SK-N-SH (cell line): ENCODE data around the gene GARS1. TPM values are rescaled to one million over a fixed set of nuclear protein-coding genes. Genes with fewer than 3 reads are reported as not detected.

Experiments used
- CTCF ChIA-PET: fragments of 300-600, 350-600 bp; formaldehyde crosslinking; extraction: SDS; loops from one replicate; lab custom pipeline; 2021; lab: Yijun Ruan, JAX
- POLR2A ChIA-PET: fragments of 350-600 bp; sonication (Branson Sonifier 250); formaldehyde crosslinking; extraction: SDS; loops from one replicate; lab custom pipeline; 2020; ENCODE audit warnings: antibody characterized with exemption, inconsistent platforms; lab: Yijun Ruan, JAX
- DNase-seq: peaks from one replicate; pipeline ENCODE4 v3.0.0; 2012
- H2AFZ ChIP-seq: fragments of 200-600 bp; sonication (generic); 2 replicates; pipeline ENCODE4 v1.8.1; 2016; ENCODE audit warnings: antibody characterized with exemption, mild to moderate bottlenecking, low read depth
- H3F3A ChIP-seq: fragments of 200-600 bp; sonication (generic); replicated peaks from 2 replicates; pipeline ENCODE3; 2016; ENCODE audit warnings: antibody characterized with exemption, mild to moderate bottlenecking; ENCODE audit not compliant: insufficient read depth
- H3K27ac ChIP-seq, 2 experiments: fragments of 200-500 bp in 1 of 2; fragments of 200-600 bp in 1 of 2; sonication (Bioruptor generic) in 1 of 2; sonication (generic), shearing (Covaris generic) in 1 of 2; 2 replicates each; pipeline versions ENCODE4 v1.5.1 to v1.6.1; 2014 to 2016; ENCODE audit warnings: low read depth in 2 of 2, inconsistent platforms in 1 of 2, low read length in 1 of 2, mild to moderate bottlenecking in 1 of 2, mixed read lengths in 1 of 2
- H3K27me3 ChIP-seq: fragments of 200-600 bp; sonication (generic), shearing (Covaris generic); 2 replicates; pipeline ENCODE4 v1.6.1; 2016; ENCODE audit warnings: mixed run types; ENCODE audit not compliant: insufficient read depth
- H3K36me3 ChIP-seq, 2 experiments: fragments of 200-500 bp in 1 of 2; fragments of 200-600 bp in 1 of 2; sonication (Bioruptor generic) in 1 of 2; sonication (generic) in 1 of 2; replicated peaks in 1 of 2; 2 replicates each; pipeline versions ENCODE3 to v1.5.1; 2014 to 2016; ENCODE audit warnings: low read length in 1 of 2, mild to moderate bottlenecking in 1 of 2; ENCODE audit not compliant: insufficient read depth in 2 of 2, control insufficient read depth in 1 of 2
- H3K4me1 ChIP-seq, 2 experiments: fragments of 200-500 bp in 1 of 2; fragments of 200-600 bp in 1 of 2; sonication (Bioruptor generic) in 1 of 2; sonication (generic), shearing (Covaris generic) in 1 of 2; 2 replicates each; pipeline versions ENCODE4 v1.5.1 to v1.6.1; 2014 to 2016; ENCODE audit warnings: low read depth in 1 of 2, low read length in 1 of 2, mixed run types in 1 of 2; ENCODE audit not compliant: insufficient read depth in 2 of 2, control insufficient read depth in 1 of 2
- H3K4me2 ChIP-seq: fragments of 200-600 bp; sonication (generic), shearing (Covaris generic); 2 replicates; pipeline ENCODE4 v1.6.1; 2017; ENCODE audit warnings: mixed run types
- H3K4me3 ChIP-seq, 2 experiments: fragments of 200-500 bp in 1 of 2; fragments of 200-600 bp in 1 of 2; sonication (Bioruptor generic) in 1 of 2; sonication (generic), shearing (Covaris generic) in 1 of 2; 2 replicates each; pipeline versions ENCODE4 v1.5.1 to v1.8.1; 2014 to 2016; ENCODE audit warnings: low read depth in 2 of 2, inconsistent platforms in 1 of 2, low read length in 1 of 2, mild to moderate bottlenecking in 1 of 2, mixed read lengths in 1 of 2, moderate library complexity in 1 of 2
- H3K79me2 ChIP-seq: fragments of 200-600 bp; sonication (generic); 2 replicates; pipeline ENCODE4 v1.8.1; 2017; ENCODE audit warnings: mild to moderate bottlenecking; ENCODE audit not compliant: insufficient read depth
- H3K9ac ChIP-seq: fragments of 200-600 bp; sonication (generic); 2 replicates; pipeline ENCODE4 v1.6.1; 2017; ENCODE audit warnings: mixed run types
- H3K9me2 ChIP-seq: fragments of 200-600 bp; sonication (generic); 2 replicates; pipeline ENCODE4 v1.6.1; 2017; ENCODE audit warnings: mixed run types
- H3K9me3 ChIP-seq: fragments of 200-600 bp; sonication (generic); 2 replicates; pipeline ENCODE4 v1.6.1; 2017; ENCODE audit warnings: mixed run types, mild to moderate bottlenecking, moderate library complexity
- H4K20me1 ChIP-seq: fragments of 200-600 bp; sonication (generic); 2 replicates; pipeline ENCODE4 v1.6.1; 2017; ENCODE audit warnings: mild to moderate bottlenecking, mixed run types; ENCODE audit not compliant: insufficient read depth
- EP300 ChIP-seq, 2 experiments: IDR thresholded peaks; 2 replicates each; pipeline versions ENCODE4 v1.4.0 to v1.6.1; 2012; ENCODE audit warnings: borderline replicate concordance in 1 of 2, low read depth in 1 of 2, low read length in 1 of 2
- FOSL2 ChIP-seq: IDR thresholded peaks from 2 replicates; pipeline ENCODE4 v1.4.0; 2012; ENCODE audit warnings: low read depth, mild to moderate bottlenecking, moderate library complexity, borderline replicate concordance
- FOXJ3 ChIP-seq: sonication (generic); formaldehyde crosslinking; IDR thresholded peaks from 2 replicates; pipeline ENCODE4 v1.5.1; 2020; ENCODE audit warnings: mild to moderate bottlenecking, missing genetic modification reagents
- FOXM1 ChIP-seq: IDR thresholded peaks from 2 replicates; pipeline ENCODE4 v1.4.0; 2012; ENCODE audit warnings: low read depth, mild to moderate bottlenecking
- GATA2 ChIP-seq: sonication (generic); formaldehyde crosslinking; IDR thresholded peaks from 2 replicates; pipeline ENCODE4 v1.5.0; 2020; ENCODE audit warnings: mild to moderate bottlenecking, missing genetic modification reagents
- JUND ChIP-seq: IDR thresholded peaks from 2 replicates; pipeline ENCODE4 v1.4.0; 2012
- MEF2A ChIP-seq: IDR thresholded peaks from 2 replicates; pipeline ENCODE4 v1.4.0; 2012; ENCODE audit warnings: low read depth, borderline replicate concordance
- NFIC ChIP-seq: IDR thresholded peaks from 2 replicates; pipeline ENCODE4 v1.4.0; 2012; ENCODE audit warnings: borderline replicate concordance
- NRF1 ChIP-seq: IDR thresholded peaks from 2 replicates; pipeline ENCODE4 v1.6.1; 2012; ENCODE audit warnings: low read depth, mild to moderate bottlenecking, low read length
- POLR2AphosphoS5 ChIP-seq: IDR thresholded peaks from 2 replicates; pipeline ENCODE4 v1.6.1; 2012; ENCODE audit warnings: low read depth, low read length
- RXRA ChIP-seq: IDR thresholded peaks from 2 replicates; pipeline ENCODE4 v1.4.0; 2012; ENCODE audit warnings: low read depth, mild to moderate bottlenecking, borderline replicate concordance
- SMC3 ChIP-seq: IDR thresholded peaks from 2 replicates; pipeline ENCODE4 v1.6.1; 2012; ENCODE audit warnings: low read depth, low read length, improper control_type of control experiment
- TAF1 ChIP-seq: IDR thresholded peaks from 2 replicates; pipeline ENCODE4 v1.6.1; 2012; ENCODE audit warnings: low read depth, mild to moderate bottlenecking, low read length, moderate library complexity, borderline replicate concordance
- TCF12 ChIP-seq: IDR thresholded peaks from 2 replicates; pipeline ENCODE4 v1.4.0; 2012
- WGBS: methylation state at CpG from one replicate; pipeline ENCODE4 v1.1.6; 2017; ENCODE audit warnings: low lambda C conversion rate; 5-methylcytosine and 5-hydroxymethylcytosine counted together
- polyA plus RNA-seq, 3 experiments: library from polyadenylated mRNA; depleted of rRNA; stranded (reverse); fragments of >200 nt; gene quantifications; 2 replicates each; pipeline ENCODE4 v1.2.3, GENCODE V29; 2012
- TF ChIP-seq, protein P1 (sequence below): fragments of 200-600 bp; sonication (generic); IDR thresholded peaks from 2 replicates; pipeline ENCODE4 v1.6.1; 2017; ENCODE audit warnings: antibody characterized with exemption, mild to moderate bottlenecking, moderate library complexity
- TF ChIP-seq, protein P2 (sequence below): IDR thresholded peaks from 2 replicates; pipeline ENCODE4 v1.4.0; 2012; ENCODE audit warnings: low read depth, borderline replicate concordance
- TF ChIP-seq, protein P3 (sequence below): IDR thresholded peaks from 2 replicates; pipeline ENCODE4 v1.4.0; 2012; ENCODE audit warnings: low read depth, borderline replicate concordance

Gene GARS1
- polyA plus RNA-seq, 1 of the 3 experiments (the other 2 are of a cell fraction) = 301 TPM

DNA sequence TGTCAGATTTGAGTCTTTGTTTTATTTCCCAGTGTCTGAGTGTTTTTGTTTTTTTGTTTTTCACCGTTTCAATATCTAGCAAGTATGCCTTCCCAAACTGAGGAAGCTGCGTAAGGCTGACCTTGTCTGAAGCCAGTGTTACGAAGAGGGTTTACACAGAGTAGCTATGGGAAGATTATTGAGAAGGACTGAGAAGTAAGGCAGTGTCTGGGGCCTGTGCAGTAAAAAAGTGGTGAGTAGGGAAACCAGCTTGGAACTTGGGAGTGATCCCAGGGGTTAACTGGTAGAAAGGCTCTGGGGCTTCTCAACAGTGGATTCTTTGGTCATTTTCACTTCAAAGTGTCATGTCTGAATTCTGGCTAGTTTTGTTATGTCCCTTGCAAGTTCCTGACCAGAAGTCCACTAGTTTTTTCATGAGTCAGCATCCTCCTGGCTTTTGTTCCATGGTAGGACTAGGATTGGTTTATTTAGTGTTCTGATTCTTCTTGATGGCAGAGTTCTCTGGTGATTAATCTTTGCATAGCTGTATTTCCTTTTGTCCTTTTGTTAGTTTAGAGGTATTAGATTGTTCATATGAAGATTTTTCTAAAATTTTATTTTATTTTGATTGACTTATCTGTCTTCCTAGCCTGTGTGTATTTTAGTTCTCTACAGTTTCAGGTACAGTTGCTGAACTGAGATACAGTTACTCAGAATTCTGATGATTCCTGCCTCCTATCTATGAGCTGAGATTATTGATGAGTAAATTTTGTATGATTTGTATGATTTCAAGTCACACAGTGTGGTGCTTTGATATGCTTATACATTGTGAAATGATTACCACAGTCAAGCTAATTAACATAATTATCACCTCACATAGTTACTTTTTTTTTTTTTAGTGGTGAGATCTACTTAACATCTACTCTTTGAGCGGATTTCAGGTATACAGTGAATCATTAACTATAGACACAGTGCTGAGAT is 19.0 kb downstream of the GARS1 start:
- POLR2A ChIA-PET = interaction anchor here (0.6 to 0.7 kb wide), 2 partner anchors 10 to 33 kb away, joined by 4 to 6 read pairs; no protein-coding TSS in a partner anchor

DNA sequence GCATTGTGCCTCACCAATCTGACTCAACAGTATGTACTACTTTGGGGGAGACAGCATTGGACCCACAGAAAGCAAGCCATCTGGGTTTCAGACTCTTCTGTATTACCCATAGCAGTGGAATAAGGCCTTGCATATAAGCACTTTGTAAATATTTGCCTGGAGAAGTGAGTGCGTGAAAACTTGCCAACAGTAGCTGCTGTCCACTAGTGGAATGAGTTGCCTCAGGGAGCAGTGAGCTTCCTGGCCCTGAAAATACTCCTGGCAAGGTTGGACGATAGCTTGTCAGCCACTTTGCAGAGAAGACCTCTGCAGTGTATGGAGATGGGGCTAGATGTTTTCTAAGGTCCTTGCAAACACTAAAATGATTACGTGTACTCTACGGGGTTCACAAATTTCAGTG is 21.6 kb downstream of the GARS1 start:
- Histone ChIP-seq H3K79me2 (peaks cover 70% of the 10 kb centered on the region), H3K27me3 (no peaks in the 10 kb centered on the region), H2AFZ (no peak overlapping the region), H3K36me3 (peaks cover 83 to 94% of the 10 kb centered on the region in 2 experiments), H3K4me2 (no peak overlapping the region), H3K9ac (no peak overlapping the region), H3K4me1 (no peaks in the 10 kb centered on the region), H3F3A (peaks cover 19% of the 10 kb centered on the region), H3K9me2 (no peaks in the 10 kb centered on the region), H3K4me3 (no peak overlapping the region), H4K20me1 (peaks cover 58% of the 10 kb centered on the region), H3K27ac (no peak overlapping the region), H3K9me3 (no peaks in the 10 kb centered on the region)
- POLR2A ChIA-PET = no interaction called here
- WGBS = 94% methylated on average over 4 of the region's 4 CpGs
- CTCF ChIA-PET = no interaction called here
- no peak for DNase-seq
- no peak for TF ChIP-seq MEF2A
- TF ChIP-seq TAF1 = no peak
- no peak for TF ChIP-seq NFIC
- TF ChIP-seq, protein P1, sequence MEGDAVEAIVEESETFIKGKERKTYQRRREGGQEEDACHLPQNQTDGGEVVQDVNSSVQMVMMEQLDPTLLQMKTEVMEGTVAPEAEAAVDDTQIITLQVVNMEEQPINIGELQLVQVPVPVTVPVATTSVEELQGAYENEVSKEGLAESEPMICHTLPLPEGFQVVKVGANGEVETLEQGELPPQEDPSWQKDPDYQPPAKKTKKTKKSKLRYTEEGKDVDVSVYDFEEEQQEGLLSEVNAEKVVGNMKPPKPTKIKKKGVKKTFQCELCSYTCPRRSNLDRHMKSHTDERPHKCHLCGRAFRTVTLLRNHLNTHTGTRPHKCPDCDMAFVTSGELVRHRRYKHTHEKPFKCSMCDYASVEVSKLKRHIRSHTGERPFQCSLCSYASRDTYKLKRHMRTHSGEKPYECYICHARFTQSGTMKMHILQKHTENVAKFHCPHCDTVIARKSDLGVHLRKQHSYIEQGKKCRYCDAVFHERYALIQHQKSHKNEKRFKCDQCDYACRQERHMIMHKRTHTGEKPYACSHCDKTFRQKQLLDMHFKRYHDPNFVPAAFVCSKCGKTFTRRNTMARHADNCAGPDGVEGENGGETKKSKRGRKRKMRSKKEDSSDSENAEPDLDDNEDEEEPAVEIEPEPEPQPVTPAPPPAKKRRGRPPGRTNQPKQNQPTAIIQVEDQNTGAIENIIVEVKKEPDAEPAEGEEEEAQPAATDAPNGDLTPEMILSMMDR = no peak
- TF ChIP-seq FOXM1 = no peak
- TF ChIP-seq, protein P2, sequence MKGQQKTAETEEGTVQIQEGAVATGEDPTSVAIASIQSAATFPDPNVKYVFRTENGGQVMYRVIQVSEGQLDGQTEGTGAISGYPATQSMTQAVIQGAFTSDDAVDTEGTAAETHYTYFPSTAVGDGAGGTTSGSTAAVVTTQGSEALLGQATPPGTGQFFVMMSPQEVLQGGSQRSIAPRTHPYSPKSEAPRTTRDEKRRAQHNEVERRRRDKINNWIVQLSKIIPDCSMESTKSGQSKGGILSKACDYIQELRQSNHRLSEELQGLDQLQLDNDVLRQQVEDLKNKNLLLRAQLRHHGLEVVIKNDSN = no peak
- no peak for TF ChIP-seq FOSL2
- TF ChIP-seq RXRA = no peak

More for the DNA sequence above, 19.0 kb downstream of the GARS1 start:
- no peaks in the 10 kb centered on the region for H3K9me2 ChIP-seq
- no peaks in the 10 kb centered on the region for H3K27me3 ChIP-seq
- no peak overlapping the region for H3K4me2 ChIP-seq
- peaks cover 68% of the 10 kb centered on the region for H4K20me1 ChIP-seq
- no peak overlapping the region for H3K9ac ChIP-seq
- H3K27ac ChIP-seq = peak overlapping the region; percentile 6 to 18
- CTCF ChIA-PET = interaction anchor here (0.8 to 2.3 kb wide), 5 partner anchors 13 to 338 kb away, joined by 3 to 8 read pairs (median 5); no protein-coding TSS in a partner anchor
- no peak for DNase-seq
- H3K79me2 ChIP-seq = peaks cover 81% of the 10 kb centered on the region
- H2AFZ ChIP-seq = no peak overlapping the region
- peaks cover 85 to 95% of the 10 kb centered on the region in 2 experiments for H3K36me3 ChIP-seq
- H3F3A ChIP-seq = peaks cover 38% of the 10 kb centered on the region
- H3K4me1 ChIP-seq = no peaks in the 10 kb centered on the region
- no peaks in the 10 kb centered on the region for H3K9me3 ChIP-seq
- 97% methylated on average over 4 of the region's 4 CpGs for WGBS
- no peak overlapping the region for H3K4me3 ChIP-seq
- TF ChIP-seq SMC3 = no peak
- TF ChIP-seq, protein P3, sequence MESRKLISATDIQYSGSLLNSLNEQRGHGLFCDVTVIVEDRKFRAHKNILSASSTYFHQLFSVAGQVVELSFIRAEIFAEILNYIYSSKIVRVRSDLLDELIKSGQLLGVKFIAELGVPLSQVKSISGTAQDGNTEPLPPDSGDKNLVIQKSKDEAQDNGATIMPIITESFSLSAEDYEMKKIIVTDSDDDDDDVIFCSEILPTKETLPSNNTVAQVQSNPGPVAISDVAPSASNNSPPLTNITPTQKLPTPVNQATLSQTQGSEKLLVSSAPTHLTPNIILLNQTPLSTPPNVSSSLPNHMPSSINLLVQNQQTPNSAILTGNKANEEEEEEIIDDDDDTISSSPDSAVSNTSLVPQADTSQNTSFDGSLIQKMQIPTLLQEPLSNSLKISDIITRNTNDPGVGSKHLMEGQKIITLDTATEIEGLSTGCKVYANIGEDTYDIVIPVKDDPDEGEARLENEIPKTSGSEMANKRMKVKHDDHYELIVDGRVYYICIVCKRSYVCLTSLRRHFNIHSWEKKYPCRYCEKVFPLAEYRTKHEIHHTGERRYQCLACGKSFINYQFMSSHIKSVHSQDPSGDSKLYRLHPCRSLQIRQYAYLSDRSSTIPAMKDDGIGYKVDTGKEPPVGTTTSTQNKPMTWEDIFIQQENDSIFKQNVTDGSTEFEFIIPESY = no peak
- no peak for TF ChIP-seq TAF1
- TF ChIP-seq FOXJ3 (CRISPR knock-in tag) = no peak
- no peak for TF ChIP-seq NRF1
- TF ChIP-seq NFIC = no peak
- TF ChIP-seq, protein P2 = no peak
- no peak for TF ChIP-seq TCF12
- TF ChIP-seq GATA2 (CRISPR knock-in tag) = no peak
- TF ChIP-seq POLR2AphosphoS5 = no peak
- TF ChIP-seq JUND = no peak
- TF ChIP-seq EP300 (IDR thresholded peaks at IDR 0.05; ENCODE audit: borderline replicate concordance in 1 of 2, low read depth in 1 of 2, low read length in 1 of 2) = no peak
